GM18520 (cell line): ENCODE results near the gene FAM83E.

Source experiments
- ATAC-seq: cut with Tn5 transposase; IDR thresholded peaks from one replicate; pipeline ENCODE4 v1.9.1; 2021; ENCODE audit not compliant: unreplicated experiment

Gene FAM83E

GRCh38 chr19:48613024-48613851, 1.6 kb downstream of the FAM83E start:
- no peak for ATAC-seq

- no peak for ATAC-seq
These were observed 3.0 kb downstream of the FAM83E start for GRCh38 chr19:48611872-48612271.

GRCh38 chr19:48609571-48610108, 5.2 kb downstream of the FAM83E start:
- no peak for ATAC-seq

- no peak for ATAC-seq
These were observed 6.0 kb downstream of the FAM83E start for GRCh38 chr19:48608798-48609263.

- ATAC-seq, result no peak
These were observed 7.5 kb downstream of the FAM83E start for GRCh38 chr19:48607359-48607755.

- ATAC-seq, result no peak
These were observed 8.2 kb downstream of the FAM83E start, which contains the start of gene SPACA4 for GRCh38 chr19:48606463-48607358. TSS of gene SPACA4 (plus strand) at chr19:48606742. CDS start at chr19:48606979, 237 bp downstream.

- ATAC-seq, result no peak
These were observed 11.0 kb downstream of the FAM83E start for GRCh38 chr19:48603850-48604249.

- no peak for ATAC-seq
These were observed 11.4 kb downstream of the FAM83E start for GRCh38 chr19:48603449-48603848.

- ATAC-seq, result no peak
These were observed 11.9 kb downstream of the FAM83E start for GRCh38 chr19:48603001-48603400.

GRCh38 chr19:48600679-48601417, 14.0 kb downstream of the FAM83E start:
- no peak for ATAC-seq

- ATAC-seq, result no peak
These were observed 15.7 kb downstream of the FAM83E start for GRCh38 chr19:48598996-48599700.

- ATAC-seq, result no peak
These were observed 18.0 kb downstream of the FAM83E start for GRCh38 chr19:48596679-48597465.

GRCh38 chr19:48596237-48596636, 18.6 kb downstream of the FAM83E start:
- no peak for ATAC-seq

- ATAC-seq, result no peak
These were observed 19.0 kb downstream of the FAM83E start for GRCh38 chr19:48595833-48596232.

- ATAC-seq, result no peak
These were observed 19.7 kb downstream of the FAM83E start for GRCh38 chr19:48595171-48595570.

GRCh38 chr19:48591021-48591420, 23.9 kb downstream of the FAM83E start:
- no peak for ATAC-seq

- no peak for ATAC-seq
These were observed 26.0 kb downstream of the FAM83E start for GRCh38 chr19:48588670-48589401.

GRCh38 chr19:48587387-48587786, 27.5 kb downstream of the FAM83E start:
- no peak for ATAC-seq

- no peak for ATAC-seq
These were observed 32.7 kb downstream of the FAM83E start for GRCh38 chr19:48582168-48582567.
